Skin of body (tissue), 2 donors: ENCODE measurements around the gene NOX5. TPM values are rescaled to one million over a fixed set of nuclear protein-coding genes. Genes with fewer than 3 reads are reported as not detected.

Experiments
- DNase-seq: peaks from one replicate; lab custom pipeline; 2025; lab: John Stamatoyannopoulos, UW
- total RNA-seq: library from RNA; depleted of rRNA; stranded (reverse); fragments of >200 nt; gene quantifications from one replicate; pipeline ENCODE4 v1.2.3, GENCODE V29; 2014

NOX5 gene
- total RNA-seq, 1 donor from 2014 or later: 0.39 TPM

GRCh38 chr15:69096626-69097025, 82.1 kb downstream of the NOX5 start:
- no peak for DNase-seq

- no peak for DNase-seq
These were observed 84.3 kb downstream of the NOX5 start for GRCh38 chr15:69098771-69099170.

GRCh38 chr15:69099941-69100340, 85.4 kb downstream of the NOX5 start:
- no peak for DNase-seq

- DNase-seq: no peak
These were observed 86.3 kb downstream of the NOX5 start for GRCh38 chr15:69100821-69101220.

GRCh38 chr15:69104050-69104750, 89.7 kb downstream of the NOX5 start:
- no peak for DNase-seq

- no peak for DNase-seq
These were observed 91.0 kb downstream of the NOX5 start for GRCh38 chr15:69105451-69105985.

GRCh38 chr15:69107025-69107620, 92.6 kb downstream of the NOX5 start:
- no peak for DNase-seq

Other genes starting within 250 kb of the NOX5 start
- 98.5 TPM for gene ANP32A, start 193.8 kb upstream of the NOX5 start, total RNA-seq
- gene SPESP1, start 84.2 kb upstream of the NOX5 start, total RNA-seq: 0.99 TPM
- 49.5 TPM for gene GLCE, start 145.9 kb downstream of the NOX5 start, total RNA-seq